BJ (cell line): ENCODE data around the gene MACROD1. TPM values are rescaled to one million over a fixed set of nuclear protein-coding genes. Genes with fewer than 3 reads are reported as not detected.

ENCODE experiments used
- CTCF ChIA-PET: fragments of 350-600 bp; formaldehyde crosslinking; extraction: SDS; loops from one replicate; lab custom pipeline; 2021; ENCODE audit warnings: antibody characterized with exemption, inconsistent platforms; lab: Yijun Ruan, JAX
- POLR2A ChIA-PET: fragments of 300-600 bp; sonication (Branson Sonifier 250); formaldehyde crosslinking; extraction: SDS; loops from one replicate; lab custom pipeline; 2021; ENCODE audit warnings: antibody characterized with exemption; lab: Charles Lee
- DNase-seq: peaks from one replicate; pipeline ENCODE4 v3.0.0-alpha.2; 2011; ENCODE audit warnings: low read depth
- H3K27me3 ChIP-seq: 2 replicates; pipeline ENCODE4 v1.6.0; 2011; ENCODE audit warnings: low read length; ENCODE audit not compliant: control insufficient read depth, insufficient read depth
- H3K36me3 ChIP-seq: 2 replicates; pipeline ENCODE4 v1.5.1; 2011; ENCODE audit warnings: low read length; ENCODE audit not compliant: control insufficient read depth, insufficient read depth
- H3K4me3 ChIP-seq: 2 replicates; pipeline ENCODE4 v1.5.1; 2011; ENCODE audit warnings: low read depth, mild to moderate bottlenecking, control low read depth, low read length
- polyA plus RNA-seq: library from polyadenylated mRNA; depleted of rRNA; stranded (reverse); fragments of >200 nt; gene quantifications from 2 replicates; pipeline ENCODE4 v1.2.3, GENCODE V29; 2011
- TF ChIP-seq, protein P1 (sequence below): IDR thresholded peaks from 2 replicates; pipeline ENCODE4 v1.5.1; 2011; ENCODE audit warnings: low read depth, mild to moderate bottlenecking, control low read depth, inconsistent platforms, low read length, moderate library complexity; ENCODE audit not compliant: insufficient read depth

The MACROD1 gene
- polyA plus RNA-seq, 1 experiment, result 12.4 TPM

DNA sequence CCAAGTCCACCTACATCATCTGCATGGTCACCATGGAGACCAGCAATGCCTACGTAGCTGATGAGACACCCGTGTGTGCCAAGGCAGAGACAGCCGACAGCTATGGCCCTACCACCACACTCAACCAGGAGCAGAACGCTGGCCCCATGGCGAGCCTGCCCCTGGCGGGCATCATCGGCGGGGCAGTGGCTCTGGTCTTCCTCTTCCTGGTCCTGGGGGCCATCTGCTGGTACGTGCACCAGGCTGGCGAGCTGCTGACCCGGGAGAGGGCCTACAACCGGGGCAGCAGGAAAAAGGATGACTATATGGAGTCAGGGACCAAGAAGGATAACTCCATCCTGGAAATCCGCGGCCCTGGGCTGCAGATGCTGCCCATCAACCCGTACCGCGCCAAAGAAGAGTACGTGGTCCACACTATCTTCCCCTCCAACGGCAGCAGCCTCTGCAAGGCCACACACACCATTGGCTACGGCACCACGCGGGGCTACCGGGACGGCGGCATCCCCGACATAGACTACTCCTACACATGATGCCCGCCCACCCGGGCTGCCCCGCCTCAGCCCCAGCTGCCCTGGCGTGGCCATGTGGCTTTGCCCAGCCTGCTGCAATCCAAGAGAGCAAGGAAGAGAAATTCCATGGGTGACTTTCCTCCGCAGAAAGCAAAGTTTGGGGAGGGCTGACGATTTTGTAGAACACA lies 48.0 kb downstream of the MACROD1 start:
- DNase-seq, result no peak
- CTCF ChIA-PET, result no interaction called here
- Histone ChIP-seq H3K27me3 (no peaks in the 10 kb centered on the region), H3K36me3 (peaks cover 1% of the 10 kb centered on the region; the same call in 1 of the 2 replicates), H3K4me3 (no peak overlapping the region)
- POLR2A ChIA-PET, result no interaction called here
- TF ChIP-seq, protein P1, sequence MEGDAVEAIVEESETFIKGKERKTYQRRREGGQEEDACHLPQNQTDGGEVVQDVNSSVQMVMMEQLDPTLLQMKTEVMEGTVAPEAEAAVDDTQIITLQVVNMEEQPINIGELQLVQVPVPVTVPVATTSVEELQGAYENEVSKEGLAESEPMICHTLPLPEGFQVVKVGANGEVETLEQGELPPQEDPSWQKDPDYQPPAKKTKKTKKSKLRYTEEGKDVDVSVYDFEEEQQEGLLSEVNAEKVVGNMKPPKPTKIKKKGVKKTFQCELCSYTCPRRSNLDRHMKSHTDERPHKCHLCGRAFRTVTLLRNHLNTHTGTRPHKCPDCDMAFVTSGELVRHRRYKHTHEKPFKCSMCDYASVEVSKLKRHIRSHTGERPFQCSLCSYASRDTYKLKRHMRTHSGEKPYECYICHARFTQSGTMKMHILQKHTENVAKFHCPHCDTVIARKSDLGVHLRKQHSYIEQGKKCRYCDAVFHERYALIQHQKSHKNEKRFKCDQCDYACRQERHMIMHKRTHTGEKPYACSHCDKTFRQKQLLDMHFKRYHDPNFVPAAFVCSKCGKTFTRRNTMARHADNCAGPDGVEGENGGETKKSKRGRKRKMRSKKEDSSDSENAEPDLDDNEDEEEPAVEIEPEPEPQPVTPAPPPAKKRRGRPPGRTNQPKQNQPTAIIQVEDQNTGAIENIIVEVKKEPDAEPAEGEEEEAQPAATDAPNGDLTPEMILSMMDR, result no peak

DNA sequence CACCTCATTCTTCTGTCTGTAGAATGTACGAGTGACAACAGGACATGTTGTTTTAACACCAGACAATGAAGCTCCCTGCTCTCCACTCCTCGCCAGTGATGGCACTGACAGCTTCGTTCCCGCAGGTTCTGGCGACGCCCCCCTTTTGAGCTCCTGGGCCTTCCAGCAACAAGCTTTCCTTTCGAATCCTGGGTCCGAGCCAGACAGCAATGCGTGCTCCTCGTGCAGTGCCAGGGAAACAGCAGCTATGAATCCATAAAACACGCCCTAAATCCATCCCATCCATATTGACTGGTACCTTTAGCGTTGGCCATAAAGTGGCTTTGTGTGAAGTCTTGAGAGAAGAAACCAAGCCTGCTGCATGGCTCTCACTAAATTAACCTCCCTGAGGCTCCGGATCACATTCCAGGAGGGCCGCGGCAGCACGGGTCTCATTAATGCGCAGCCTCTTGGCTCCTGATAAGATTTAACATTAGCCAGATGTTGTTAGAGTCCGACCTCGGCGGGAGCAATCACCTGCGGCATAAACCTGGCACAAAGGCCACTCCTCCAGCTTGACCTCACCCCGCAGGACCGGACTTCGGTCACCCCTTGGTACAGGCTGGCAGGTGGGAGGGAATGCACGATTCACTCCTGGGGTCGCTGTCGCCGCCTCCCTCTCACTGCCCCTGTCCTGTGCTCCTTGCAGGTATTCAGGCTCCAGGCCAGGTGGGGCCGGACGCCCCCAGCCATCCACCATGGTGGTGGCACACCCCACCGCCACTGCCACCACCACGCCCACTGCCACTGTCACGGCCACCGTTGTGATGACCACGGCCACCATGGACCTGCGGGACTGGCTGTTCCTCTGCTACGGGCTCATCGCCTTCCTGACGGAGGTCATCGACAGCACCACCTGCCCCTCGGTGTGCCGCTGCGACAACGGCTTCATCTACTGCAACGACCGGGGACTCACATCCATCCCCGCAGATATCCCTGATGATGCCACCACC lies 50.1 kb downstream of the MACROD1 start:
- ChIA-PET POLR2A (no interaction called here), CTCF (no interaction called here)

DNA sequence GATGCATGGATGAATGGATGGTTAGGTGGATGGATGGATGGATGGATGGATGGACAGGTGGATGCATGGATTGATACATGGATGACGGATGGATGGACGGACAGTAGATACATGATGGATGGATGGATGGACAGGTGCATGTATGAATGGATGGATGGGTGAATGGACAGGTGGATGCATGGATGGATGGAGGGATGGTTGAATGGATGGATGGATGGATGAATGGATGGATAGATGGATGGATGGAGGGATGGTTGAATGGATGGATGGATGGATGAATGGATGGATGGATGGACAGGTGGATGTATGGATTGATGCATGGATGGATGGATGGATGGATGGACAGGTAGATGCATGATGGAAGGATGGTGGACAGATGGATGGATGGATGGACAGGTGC lies 51.7 kb downstream of the MACROD1 start:
- Histone ChIP-seq H3K4me3 (no peak overlapping the region), H3K36me3 (peaks cover 1% of the 10 kb centered on the region; the same call in 1 of the 2 replicates), H3K27me3 (no peaks in the 10 kb centered on the region)
- no peak for DNase-seq
- ChIA-PET POLR2A (no interaction called here), CTCF (no interaction called here)
- TF ChIP-seq, protein P1, result no peak

More for the DNA sequence above, 50.1 kb downstream of the MACROD1 start:
- Histone ChIP-seq H3K4me3 (no peak overlapping the region), H3K27me3 (no peaks in the 10 kb centered on the region), H3K36me3 (peaks cover 1% of the 10 kb centered on the region; the same call in 1 of the 2 replicates)
- DNase-seq, result no peak
- TF ChIP-seq, protein P1, result no peak

DNA sequence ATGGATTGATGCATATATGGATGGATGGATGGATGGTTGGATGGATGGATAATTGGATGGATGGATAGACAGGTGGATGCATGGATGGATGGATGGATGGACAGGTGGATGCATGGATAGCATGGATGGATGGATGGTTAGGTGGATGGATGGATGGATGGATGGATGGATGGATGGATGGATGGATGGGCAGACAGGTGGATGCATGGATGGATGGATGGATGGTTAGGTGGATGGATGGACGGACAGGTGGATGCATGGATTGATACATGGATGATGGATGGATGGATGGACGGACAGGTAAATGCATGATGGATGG lies 52.5 kb downstream of the MACROD1 start:
- no peaks in the 10 kb centered on the region for H3K27me3 ChIP-seq
- no peak overlapping the region for H3K4me3 ChIP-seq
- POLR2A ChIA-PET, result no interaction called here
- no peak for DNase-seq
- CTCF ChIA-PET, result interaction anchor here (1.5 kb wide), 1 partner anchor 19 kb away, joined by 8 read pairs; no protein-coding TSS in a partner anchor
- H3K36me3 ChIP-seq, result peaks cover 1% of the 10 kb centered on the region; the same call in 1 of the 2 replicates
- TF ChIP-seq, protein P1, result no peak
